Inflammatory macrophage (primary cell): ENCODE results near the gene SAP25.
"Not testable (repeated sequence)": the region's sequence is repeated elsewhere in the genome, so short reads cannot be mapped to it uniquely, and the experiment has no call there.

ENCODE experiments used
- DNase-seq, 2 donors: peaks; one replicate each; pipeline ENCODE4 v3.0.0-alpha.2; 2020 to 2022

The SAP25 gene

GRCh38 chr7:100575746-100576383, 2.2 kb upstream of the SAP25 start:
- no peak for DNase-seq

GRCh38 chr7:100575206-100575631, 1.5 kb upstream of the SAP25 start:
- DNase-seq = no peak

- DNase-seq = no peak
Observed at GRCh38 chr7:100574362-100575205, 884 bp upstream of the SAP25 start.

- no peak for DNase-seq
Observed at GRCh38 chr7:100572949-100573675, 588 bp downstream of the SAP25 start.

- no peak for DNase-seq
Observed at GRCh38 chr7:100572281-100572948, 1.3 kb downstream of the SAP25 start.

- no peak for DNase-seq
Observed at GRCh38 chr7:100571829-100572116, 1.9 kb downstream of the SAP25 start.

- DNase-seq = no peak
Observed at GRCh38 chr7:100570954-100571828, 2.5 kb downstream of the SAP25 start.

- peak; percentile 62 to 71 for DNase-seq
Observed at GRCh38 chr7:100568896-100569844, 4.5 kb downstream of the SAP25 start.

- DNase-seq = no peak
Observed at GRCh38 chr7:100568176-100568895, 5.4 kb downstream of the SAP25 start.

- DNase-seq = no peak
Observed at GRCh38 chr7:100567751-100568175, 5.9 kb downstream of the SAP25 start.

GRCh38 chr7:100567031-100567730, 6.5 kb downstream of the SAP25 start:
- DNase-seq = no peak

GRCh38 chr7:100566018-100566531, 7.6 kb downstream of the SAP25 start:
- no peak for DNase-seq

- DNase-seq = no peak
Observed at GRCh38 chr7:100565133-100565571, 8.5 kb downstream of the SAP25 start.

- DNase-seq = not testable (repeated sequence)
Observed at GRCh38 chr7:100564405-100564804, 9.3 kb downstream of the SAP25 start.

GRCh38 chr7:100563809-100564400, 9.8 kb downstream of the SAP25 start:
- peak; percentile 74 to 76 for DNase-seq

GRCh38 chr7:100563100-100563564, 10.6 kb downstream of the SAP25 start:
- DNase-seq = no peak

- DNase-seq = no peak
Observed at GRCh38 chr7:100562195-100563099, 11.3 kb downstream of the SAP25 start.
